NCI-H774 (cell line): ENCODE results near the gene VTI1A.
"Not testable (repeated sequence)": the region's sequence is repeated elsewhere in the genome, so short reads cannot be mapped to it uniquely, and the experiment has no call there.

Source experiments
- DNase-seq: peaks from one replicate; lab custom pipeline; 2025; lab: John Stamatoyannopoulos, UW

VTI1A gene

DNA sequence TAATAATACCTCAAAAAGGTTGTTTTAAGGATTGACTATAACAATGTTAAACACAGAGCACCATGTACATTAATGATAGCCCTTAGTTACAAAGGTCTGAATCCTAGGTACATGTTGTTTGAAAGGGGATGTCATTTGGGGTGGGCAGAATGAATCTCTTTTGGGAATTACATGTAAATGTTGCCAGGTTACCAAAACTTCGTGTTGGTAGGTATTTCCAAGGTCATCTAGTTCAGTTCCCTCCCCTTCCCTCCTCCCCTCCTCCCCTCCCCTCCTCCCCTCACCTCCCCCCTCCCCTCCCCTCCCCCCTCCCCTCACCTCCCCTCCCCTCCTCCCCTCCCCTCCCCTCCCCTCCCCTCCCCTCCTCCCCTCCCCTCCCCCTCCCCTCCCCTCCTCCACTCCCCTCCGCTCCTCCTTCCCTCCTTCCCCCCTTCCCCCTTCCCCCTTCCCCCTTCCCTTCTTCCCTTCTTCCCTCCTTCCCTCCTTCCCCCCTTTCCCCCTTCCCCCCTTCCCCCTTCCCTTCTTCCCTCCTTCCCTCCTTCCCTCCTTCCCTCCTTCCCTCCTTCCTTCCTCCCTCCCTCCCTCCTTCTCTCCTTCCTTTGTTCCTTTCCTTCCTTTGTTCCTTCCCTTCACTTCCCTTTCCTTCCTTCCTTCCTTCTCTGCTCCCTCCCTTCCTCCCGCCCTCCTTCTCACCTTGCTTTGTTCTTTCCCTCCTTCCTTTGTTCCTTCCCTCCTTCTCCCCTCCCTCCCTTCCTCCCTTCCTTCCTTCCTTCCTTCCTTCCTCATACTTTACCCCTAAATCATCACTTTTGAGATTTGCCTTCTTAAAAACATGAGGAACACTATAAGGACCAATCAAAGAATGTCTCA is 8.1 kb downstream of the VTI1A start:
- no peak for DNase-seq

DNA sequence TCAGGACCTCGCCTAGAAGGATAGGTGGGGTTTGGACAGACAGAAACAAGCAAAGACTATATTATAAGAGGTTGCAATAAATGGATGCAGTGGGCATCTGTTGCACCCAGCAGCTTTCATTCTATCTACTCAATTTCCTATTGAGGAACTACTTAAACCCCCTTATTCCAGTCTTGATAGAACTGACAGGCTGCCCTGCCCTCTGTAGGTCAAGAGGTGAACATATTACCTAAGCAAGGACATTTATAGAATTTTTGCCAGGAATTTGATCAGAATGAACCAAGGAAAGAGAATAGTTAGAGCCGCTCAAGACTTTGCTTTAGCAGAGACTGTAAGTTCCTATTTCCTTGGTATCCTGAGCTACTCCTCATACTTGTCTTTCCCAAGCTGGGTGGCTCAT is 9.5 kb downstream of the VTI1A start:
- no peak for DNase-seq

DNA sequence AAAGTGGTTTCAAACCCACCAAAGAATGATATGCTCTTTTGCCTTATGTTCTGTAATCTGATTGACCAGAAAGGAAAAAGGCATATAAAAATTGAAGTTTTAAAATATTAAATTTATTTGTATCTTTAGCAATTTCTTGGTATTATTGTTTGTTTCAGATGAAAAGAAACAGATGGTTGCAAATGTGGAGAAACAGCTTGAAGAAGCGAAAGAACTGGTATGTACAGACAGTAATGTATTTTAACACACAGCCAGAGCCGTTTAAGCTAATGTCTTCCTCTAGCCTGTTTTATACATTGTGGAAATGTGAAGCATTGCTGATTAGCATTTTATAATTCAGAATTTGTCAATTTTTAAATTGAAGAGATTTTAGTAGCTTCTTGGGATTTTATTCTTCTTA is 13.4 kb downstream of the VTI1A start:
- DNase-seq: no peak

DNA sequence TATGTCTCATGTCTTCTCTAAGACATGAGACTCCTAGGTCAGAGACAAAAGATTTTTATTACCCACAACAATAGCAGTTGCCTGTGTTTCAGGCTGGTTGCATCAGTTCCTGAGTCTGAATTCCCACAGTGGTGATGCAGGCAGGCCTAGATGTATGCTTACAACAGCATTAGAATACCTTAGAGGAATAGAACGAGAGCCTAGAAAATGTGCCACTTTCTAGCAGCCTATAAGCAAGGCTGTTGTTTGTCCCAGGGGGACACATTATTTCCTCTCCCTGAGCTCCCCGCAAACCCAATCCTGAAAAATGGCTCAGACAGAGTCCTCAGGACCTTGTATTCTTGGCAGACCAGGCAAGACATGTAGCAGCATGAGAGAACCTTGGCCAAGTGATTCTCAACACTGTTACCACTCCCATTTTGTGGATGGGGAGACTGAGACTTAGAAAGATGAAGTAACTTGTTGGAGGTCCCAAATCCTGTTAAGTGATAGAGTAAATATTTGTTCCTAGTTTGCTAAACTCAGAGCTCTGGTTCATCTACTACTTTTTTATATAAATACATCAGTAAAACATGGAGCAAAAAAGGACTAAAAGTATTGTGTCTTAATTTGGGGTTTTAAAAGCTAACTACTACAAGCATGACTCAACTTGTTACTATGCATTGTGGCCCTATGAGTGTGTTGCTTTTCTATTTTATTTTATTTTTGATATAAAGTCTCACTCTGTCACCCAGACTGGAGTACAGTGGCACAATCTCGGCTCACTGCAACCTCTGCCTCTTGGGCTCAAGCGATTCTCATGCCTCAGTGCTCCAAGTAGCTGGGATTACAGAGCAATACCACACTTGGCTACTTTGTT is 14.2 kb downstream of the VTI1A start:
- no peak for DNase-seq

- not testable (repeated sequence) for DNase-seq
Measured at GRCh38 chr10:112464074-112464473, 17.1 kb downstream of the VTI1A start.

- DNase-seq: no peak
Measured at GRCh38 chr10:112465299-112465883, 18.4 kb downstream of the VTI1A start.

DNA sequence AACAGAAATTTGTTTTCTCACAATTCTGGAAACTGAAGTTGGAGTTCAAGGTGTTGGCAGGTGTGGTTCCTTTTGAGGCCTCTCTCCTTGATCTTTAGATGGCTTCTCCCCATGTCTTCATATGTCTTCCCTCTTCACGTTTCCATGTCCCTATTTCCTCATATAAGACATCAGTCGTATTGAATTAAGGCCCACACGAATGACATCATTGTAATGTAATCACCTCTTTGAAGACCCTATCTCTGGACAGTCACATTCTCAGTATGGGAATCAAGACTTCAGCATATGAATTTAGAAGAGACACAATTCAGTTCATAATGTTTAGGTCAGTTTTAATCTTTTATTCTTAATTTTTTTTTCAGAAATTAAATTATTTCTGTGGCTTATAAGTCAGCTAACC is 19.8 kb downstream of the VTI1A start:
- DNase-seq: no peak

GRCh38 chr10:112467541-112468075 is 20.6 kb downstream of the VTI1A start:
- DNase-seq: no peak

DNA sequence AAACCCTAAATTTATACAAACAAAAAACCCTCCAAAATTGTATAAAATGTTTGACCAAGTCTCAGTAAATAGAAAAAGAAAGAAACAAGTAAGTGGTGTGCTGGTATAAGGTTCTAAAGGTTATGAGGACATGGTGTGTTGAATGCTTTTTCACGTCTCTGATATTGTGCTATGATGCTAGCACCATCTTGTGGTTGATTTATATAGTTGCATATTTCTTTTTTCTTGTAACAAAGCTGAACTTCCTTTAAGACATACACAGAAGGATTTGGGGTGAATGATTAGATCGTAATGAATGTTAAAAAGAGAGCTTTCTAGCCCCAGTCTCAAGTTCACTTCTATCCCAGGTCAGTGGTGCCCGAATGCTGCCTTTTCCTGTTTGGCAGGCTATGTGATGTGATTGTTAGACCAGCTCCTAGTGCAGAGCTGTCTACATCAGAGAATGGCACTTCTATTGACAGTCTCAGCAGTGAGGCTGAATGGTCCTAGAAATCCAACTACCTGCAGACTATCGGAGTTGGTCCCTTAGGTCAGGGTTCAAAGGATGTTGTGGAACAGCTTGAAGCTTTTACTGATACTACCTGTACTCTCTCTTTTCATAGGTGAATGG is 25.0 kb downstream of the VTI1A start:
- DNase-seq: no peak

DNA sequence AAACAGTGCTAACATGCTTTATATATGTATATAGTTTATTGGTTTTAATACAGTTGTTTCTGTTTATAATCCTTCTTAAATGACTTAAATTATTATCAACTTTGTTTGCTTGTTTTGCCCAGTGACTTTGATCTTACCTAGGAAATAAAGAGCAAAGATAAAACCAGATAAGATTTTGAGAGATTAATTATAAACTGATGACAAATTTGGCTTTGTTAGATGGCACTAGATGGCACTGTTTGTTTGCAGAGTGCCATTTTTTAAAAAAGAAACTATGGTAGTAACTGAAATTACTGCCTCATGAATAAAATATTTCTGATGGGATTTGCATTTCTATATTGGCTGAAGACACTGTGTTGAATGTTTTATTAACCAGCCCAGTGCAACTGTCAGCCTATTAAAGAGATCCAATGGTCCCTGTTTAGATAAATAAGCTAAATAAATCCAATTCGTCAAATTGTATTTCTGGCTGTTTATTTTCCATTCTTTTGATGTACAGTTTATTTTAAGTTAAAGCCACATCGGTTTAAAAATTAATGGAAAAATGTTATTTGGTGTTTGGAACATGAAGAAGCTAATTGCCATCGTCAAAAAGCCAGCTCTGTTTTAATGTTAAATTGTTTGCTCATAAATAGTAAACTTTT is 28.7 kb downstream of the VTI1A start:
- no peak for DNase-seq

- DNase-seq: no peak
Measured at GRCh38 chr10:112481602-112482001, 34.6 kb downstream of the VTI1A start.

DNA sequence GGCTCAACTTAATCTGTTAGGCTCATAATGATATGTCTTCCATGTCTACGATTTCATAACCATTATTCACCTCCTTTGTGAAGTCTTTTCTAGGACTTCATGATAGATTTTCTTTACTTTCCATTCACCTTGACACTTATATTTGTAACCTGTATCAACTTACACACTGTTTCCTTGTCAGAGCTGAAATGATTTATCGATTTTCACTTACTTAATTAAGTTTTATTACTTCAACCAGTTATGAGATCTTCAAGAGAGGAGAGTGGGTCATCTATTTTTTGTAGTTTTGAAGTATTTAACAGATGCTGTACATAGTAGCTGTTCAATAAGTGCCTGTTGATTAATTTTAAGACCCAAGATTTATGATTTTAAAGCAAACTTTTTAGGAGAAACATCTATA is 37.4 kb downstream of the VTI1A start:
- DNase-seq: no peak

DNA sequence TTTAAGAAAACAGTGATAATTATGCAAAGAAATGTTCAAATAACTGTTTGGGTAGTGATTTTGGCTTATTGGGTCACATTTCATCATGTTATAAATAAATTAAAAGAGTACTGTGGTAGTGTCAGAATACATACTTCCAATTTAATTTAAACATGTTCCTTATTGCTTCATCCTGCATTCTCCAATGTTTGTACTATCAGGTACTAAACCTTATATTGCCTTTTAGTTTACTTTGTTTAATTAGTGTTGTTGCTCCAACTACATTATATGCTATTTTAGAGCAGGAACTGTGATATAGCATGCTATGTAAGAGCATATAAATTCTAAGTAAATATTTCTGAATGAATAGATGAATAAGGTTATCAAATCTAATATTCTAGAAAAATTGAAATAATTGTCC is 40.9 kb downstream of the VTI1A start:
- DNase-seq: no peak

GRCh38 chr10:112490545-112490944 is 43.5 kb downstream of the VTI1A start:
- DNase-seq: peak; percentile 8

DNA sequence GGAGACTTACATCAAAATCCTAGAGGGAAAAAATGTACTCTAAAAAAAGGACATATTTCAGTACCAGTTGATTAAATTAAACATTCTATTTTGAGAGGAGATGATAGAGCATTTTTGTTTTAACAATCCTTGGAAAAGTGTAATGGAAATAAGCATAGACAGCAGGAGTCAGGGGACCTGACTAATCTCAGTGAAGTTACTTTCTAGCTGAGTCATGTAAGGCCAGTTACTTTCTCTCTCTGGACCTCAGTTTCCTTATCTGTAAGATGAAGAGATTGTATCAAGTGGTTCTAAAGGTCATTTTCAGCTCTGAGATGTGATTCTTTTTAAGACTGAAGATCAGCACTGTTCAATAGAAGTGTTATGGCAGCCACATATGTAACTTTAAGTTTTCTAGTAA is 44.1 kb downstream of the VTI1A start:
- no peak for DNase-seq

DNA sequence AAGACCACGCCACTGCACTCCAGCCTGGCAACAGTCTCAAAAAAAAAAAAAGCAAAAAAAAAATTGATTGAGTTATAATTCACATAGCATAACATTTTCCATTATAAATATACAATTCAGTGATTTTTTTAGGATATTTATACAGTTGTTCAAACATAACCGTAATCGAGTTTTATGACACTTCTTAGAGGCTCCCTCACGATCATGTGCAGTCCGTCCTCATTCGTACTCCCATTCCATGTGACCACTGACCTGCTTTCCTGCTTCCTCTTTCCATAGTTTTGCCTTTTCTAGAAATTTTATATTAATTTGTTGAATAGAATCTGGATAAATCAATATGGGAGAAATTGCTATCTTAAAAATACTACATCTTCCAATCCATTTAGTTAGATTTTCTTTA is 45.7 kb downstream of the VTI1A start:
- no peak for DNase-seq

DNA sequence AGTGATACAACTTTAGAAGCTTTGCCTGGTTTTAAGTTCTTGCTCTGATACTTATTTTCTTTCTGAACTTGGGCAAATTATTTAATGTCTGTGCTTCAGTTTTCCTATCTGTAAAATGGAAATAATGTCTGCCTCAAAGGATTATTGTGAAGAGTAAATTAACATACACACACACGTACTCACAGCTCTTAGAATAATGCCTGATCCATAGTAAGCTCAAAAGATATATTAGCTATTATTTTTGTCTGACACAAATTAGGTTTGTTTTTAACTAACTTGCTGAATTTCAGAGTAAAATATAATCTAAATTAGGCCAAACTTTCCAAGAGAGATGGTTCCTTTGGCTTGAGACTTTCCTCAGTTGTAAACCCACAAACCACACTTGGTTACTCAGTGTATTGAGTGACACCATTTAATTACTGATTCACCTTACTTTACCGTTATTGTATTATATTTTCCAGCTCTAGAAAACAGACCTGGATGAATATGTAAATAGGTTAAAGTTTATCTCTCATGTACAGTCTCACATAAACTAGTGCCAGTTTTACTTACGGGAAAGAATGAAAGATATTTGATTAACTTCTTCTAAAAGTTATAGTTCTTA is 50.4 kb downstream of the VTI1A start:
- no peak for DNase-seq

DNA sequence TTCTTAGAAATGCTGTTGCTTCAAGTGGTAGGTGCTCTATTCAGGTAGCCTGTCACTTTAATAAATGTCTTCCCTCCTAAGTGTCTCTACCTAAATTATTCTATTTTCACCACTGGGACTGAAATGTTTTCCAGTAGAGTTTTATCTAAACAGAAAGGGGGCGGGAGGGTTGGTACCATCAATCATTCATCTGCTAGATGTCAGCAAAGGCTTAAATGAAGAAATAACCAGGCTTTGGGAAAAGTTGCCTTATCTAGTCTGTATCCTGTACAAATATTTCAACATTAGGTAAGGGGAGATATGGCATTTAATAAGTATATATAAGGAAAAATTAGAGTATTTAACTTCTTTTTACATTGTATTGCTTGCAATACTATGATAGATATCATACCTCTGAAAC is 51.8 kb downstream of the VTI1A start:
- no peak for DNase-seq

DNA sequence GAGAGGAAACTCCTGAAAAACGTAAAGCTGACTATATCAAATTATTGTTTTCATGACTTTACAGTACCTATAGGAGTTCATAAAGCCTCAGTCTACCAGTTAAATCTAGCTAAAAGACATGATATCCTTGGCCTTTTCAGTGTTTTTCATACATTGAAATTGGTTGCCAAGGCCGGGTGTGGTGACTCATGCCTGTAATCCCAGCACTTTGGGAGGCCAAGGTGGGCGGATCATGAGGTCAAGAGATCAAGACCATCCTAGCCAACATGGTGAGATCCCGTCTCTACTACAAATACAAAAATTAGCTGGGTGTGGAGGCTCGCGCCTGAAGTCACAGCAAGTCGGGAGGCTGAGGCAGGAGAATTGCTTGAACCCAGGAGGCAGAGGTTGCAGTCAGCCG is 53.0 kb downstream of the VTI1A start:
- DNase-seq: not testable (repeated sequence)

GRCh38 chr10:112502536-112502935 is 55.5 kb downstream of the VTI1A start:
- no peak for DNase-seq

DNA sequence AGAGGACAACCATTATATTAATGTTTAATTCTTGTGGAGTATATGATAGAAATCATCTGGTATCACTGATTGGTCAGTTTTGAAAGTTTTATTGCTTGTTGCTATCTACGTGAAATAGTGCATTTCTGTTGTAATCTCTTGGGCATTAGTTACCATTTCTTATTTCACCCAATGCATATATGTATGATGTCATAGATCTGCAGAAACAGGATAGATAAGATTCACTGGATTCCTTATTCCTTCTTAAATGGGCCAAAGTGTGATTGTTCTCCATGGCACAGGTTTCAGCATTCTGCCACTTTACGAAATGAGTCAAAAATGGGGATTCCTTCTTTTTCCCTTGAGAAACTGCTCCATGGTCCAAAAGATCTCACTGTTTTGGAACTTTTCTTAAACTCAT is 56.6 kb downstream of the VTI1A start:
- DNase-seq: no peak
